ENCODE measurements around the gene ELOVL7.
"Not testable (repeated sequence)": the region's sequence is repeated elsewhere in the genome, so short reads cannot be mapped to it uniquely, and the experiment has no call there.

The ELOVL7 gene

GRCh38 chr5:60829490-60830266 lies 14.4 kb downstream of the ELOVL7 start:
- DNase-seq = no peak

GRCh38 chr5:60827201-60827600 lies 16.9 kb downstream of the ELOVL7 start:
- DNase-seq = no peak

- no peak for DNase-seq
These were observed 17.4 kb downstream of the ELOVL7 start for GRCh38 chr5:60826653-60827052.

GRCh38 chr5:60823574-60823973 lies 20.5 kb downstream of the ELOVL7 start:
- no peak for DNase-seq

- DNase-seq = no peak
These were observed 21.8 kb downstream of the ELOVL7 start for GRCh38 chr5:60822285-60822556.

- DNase-seq = no peak
These were observed 22.4 kb downstream of the ELOVL7 start for GRCh38 chr5:60821488-60822284.

- no peak for DNase-seq
These were observed 23.2 kb downstream of the ELOVL7 start for GRCh38 chr5:60820593-60821487.

- not testable (repeated sequence) for DNase-seq
These were observed 27.9 kb downstream of the ELOVL7 start for GRCh38 chr5:60816138-60816537.

- DNase-seq = no peak
These were observed 29.6 kb downstream of the ELOVL7 start for GRCh38 chr5:60814498-60814897.

GRCh38 chr5:60812426-60812825 lies 31.6 kb downstream of the ELOVL7 start:
- DNase-seq = no peak

- DNase-seq = no peak
These were observed 33.0 kb downstream of the ELOVL7 start for GRCh38 chr5:60811105-60811504.

- DNase-seq = no peak
These were observed 33.5 kb downstream of the ELOVL7 start for GRCh38 chr5:60810438-60811085.

GRCh38 chr5:60809891-60810425 lies 34.1 kb downstream of the ELOVL7 start:
- no peak for DNase-seq

GRCh38 chr5:60806591-60807243 lies 37.4 kb downstream of the ELOVL7 start:
- no peak for DNase-seq

GRCh38 chr5:60805463-60805862 lies 38.6 kb downstream of the ELOVL7 start:
- DNase-seq = no peak

- no peak for DNase-seq
These were observed 40.4 kb downstream of the ELOVL7 start for GRCh38 chr5:60803712-60804111.

- no peak for DNase-seq
These were observed 41.1 kb downstream of the ELOVL7 start for GRCh38 chr5:60802986-60803385.

- no peak for DNase-seq
These were observed 41.8 kb downstream of the ELOVL7 start for GRCh38 chr5:60802226-60802625.

GRCh38 chr5:60797482-60798153 lies 46.5 kb downstream of the ELOVL7 start:
- no peak for DNase-seq

GRCh38 chr5:60795424-60795950 lies 48.6 kb downstream of the ELOVL7 start:
- not testable (repeated sequence) for DNase-seq

- no peak for DNase-seq
These were observed 49.4 kb downstream of the ELOVL7 start for GRCh38 chr5:60794691-60795090.
